HepG2 (cell line): ENCODE results near the gene WTAP. TPM values are rescaled to one million over a fixed set of nuclear protein-coding genes. Genes with fewer than 3 reads are reported as not detected.

Experiments
- BORCS8-MEF2B ChIP-seq: sonication (generic); formaldehyde crosslinking; IDR thresholded peaks from 2 replicates; pipeline ENCODE4 v1.8.0; 2022; ENCODE audit warnings: mild to moderate bottlenecking, missing genetic modification reagents
- EED ChIP-seq: sonication (generic); formaldehyde crosslinking; IDR thresholded peaks from 2 replicates; pipeline ENCODE4 v1.5.0; 2020; ENCODE audit warnings: mild to moderate bottlenecking, missing genetic modification reagents
- MAFG ChIP-seq: sonication (generic); formaldehyde crosslinking; IDR thresholded peaks from 2 replicates; pipeline ENCODE4 v1.5.1; 2020; ENCODE audit warnings: mild to moderate bottlenecking, missing genetic modification reagents
- SIX4 ChIP-seq: sonication (generic); formaldehyde crosslinking; IDR thresholded peaks from 2 replicates; pipeline ENCODE4 v1.4.0; 2020; ENCODE audit warnings: missing genetic modification reagents
- SOX6 ChIP-seq, 2 experiments: fragments of 450-650 bp in 1 of 2; sonication (generic) in 1 of 2; formaldehyde crosslinking in 1 of 2; IDR thresholded peaks; 2 replicates each; pipeline versions ENCODE4 v1.4.0 to v1.6.1; 2017 to 2020; ENCODE audit warnings: antibody characterized with exemption in 1 of 2, mild to moderate bottlenecking in 1 of 2, missing genetic modification reagents in 1 of 2
- TP53 ChIP-seq: sonication (generic); formaldehyde crosslinking; conservative IDR thresholded peaks from 2 replicates; pipeline ENCODE4 v1.4.0; 2020; ENCODE audit warnings: missing genetic modification reagents
- ZBTB42 ChIP-seq: sonication (generic); formaldehyde crosslinking; IDR thresholded peaks from 2 replicates; pipeline ENCODE4 v1.5.0; 2020; ENCODE audit warnings: mild to moderate bottlenecking, missing genetic modification reagents
- ZNF180 ChIP-seq: sonication (generic); formaldehyde crosslinking; IDR thresholded peaks from 2 replicates; pipeline ENCODE4 v1.4.0; 2020; ENCODE audit warnings: low read depth, missing genetic modification reagents, borderline replicate concordance
- ZNF354B ChIP-seq: sonication (generic); formaldehyde crosslinking; IDR thresholded peaks from 2 replicates; pipeline ENCODE4 v1.8.0; 2022; ENCODE audit warnings: mild to moderate bottlenecking, missing genetic modification reagents
- ZNF614 ChIP-seq: IDR thresholded peaks from 2 replicates; pipeline ENCODE4 v1.6.1; 2018; ENCODE audit warnings: missing biosample characterization, missing genetic modification reagents, inconsistent platforms, borderline replicate concordance
- ZNF615 ChIP-seq: sonication (generic); formaldehyde crosslinking; IDR thresholded peaks from 2 replicates; pipeline ENCODE4 v1.5.0; 2020; ENCODE audit warnings: mild to moderate bottlenecking, missing genetic modification reagents, borderline replicate concordance
- ZNF619 ChIP-seq: sonication (generic); formaldehyde crosslinking; IDR thresholded peaks from 2 replicates; pipeline ENCODE4 v1.4.0; 2020; ENCODE audit warnings: mild to moderate bottlenecking, missing genetic modification reagents
- polyA plus RNA-seq, 8 experiments: library from polyadenylated mRNA; depleted of rRNA in 3 of 8; stranded (reverse) in 7 of 8; unstranded in 1 of 8; fragments of >200 nt; fragmentation: Illumina TruSeq in 4 of 8; extraction: Trizol in 4 of 8; gene quantifications; 2 replicates each; pipeline versions ENCODE4 v1.2.1 to v1.2.3, GENCODE V29; 2011 to 2016; ENCODE audit warnings: low read depth in 4 of 8, missing spikeins in 1 of 8, mixed read lengths in 1 of 8; ENCODE audit not compliant: insufficient read depth in 1 of 8
- total RNA-seq, 5 experiments: library from RNA; depleted of rRNA; stranded (reverse); fragments of >200 nt; fragmentation: Illumina TruSeq; extraction: Trizol; gene quantifications; 2 replicates each; pipeline ENCODE4 v1.2.3, GENCODE V29; 2016; ENCODE audit warnings: low read depth in 1 of 5
- TF ChIP-seq, protein P1 (sequence below): sonication (generic); formaldehyde crosslinking; IDR thresholded peaks from 2 replicates; pipeline ENCODE4 v1.8.1; 2023; ENCODE audit warnings: missing genetic modification reagents, inconsistent platforms, borderline replicate concordance
- TF ChIP-seq, protein P2 (sequence below): sonication (generic); formaldehyde crosslinking; IDR thresholded peaks from 2 replicates; pipeline ENCODE4 v1.4.0; 2020; ENCODE audit warnings: missing genetic modification reagents, borderline replicate concordance
- TF ChIP-seq, protein P3 (sequence below), 2 experiments: sonication (generic) in 1 of 2; formaldehyde crosslinking in 1 of 2; IDR thresholded peaks; 2 replicates each; pipeline versions ENCODE4 v1.4.0 to v1.6.1; 2018 to 2020; ENCODE audit warnings: missing genetic modification reagents in 2 of 2, borderline replicate concordance in 1 of 2, low read depth in 1 of 2, mild to moderate bottlenecking in 1 of 2, missing biosample characterization in 1 of 2
- TF ChIP-seq, protein P4 (sequence below): IDR thresholded peaks from 2 replicates; pipeline ENCODE4 v1.6.1; 2016; ENCODE audit warnings: low read depth, borderline replicate concordance
- TF ChIP-seq, protein P5 (sequence below): sonication (generic); formaldehyde crosslinking; IDR thresholded peaks from 2 replicates; pipeline ENCODE4 v1.8.0; 2023; ENCODE audit warnings: mild to moderate bottlenecking, missing genetic modification reagents

WTAP gene
- total and polyA plus RNA-seq, 2 of the 13 experiments (the other 11 are each of a cell fraction or from before 2014, with no cell fraction given): 31.6 to 167 TPM

DNA sequence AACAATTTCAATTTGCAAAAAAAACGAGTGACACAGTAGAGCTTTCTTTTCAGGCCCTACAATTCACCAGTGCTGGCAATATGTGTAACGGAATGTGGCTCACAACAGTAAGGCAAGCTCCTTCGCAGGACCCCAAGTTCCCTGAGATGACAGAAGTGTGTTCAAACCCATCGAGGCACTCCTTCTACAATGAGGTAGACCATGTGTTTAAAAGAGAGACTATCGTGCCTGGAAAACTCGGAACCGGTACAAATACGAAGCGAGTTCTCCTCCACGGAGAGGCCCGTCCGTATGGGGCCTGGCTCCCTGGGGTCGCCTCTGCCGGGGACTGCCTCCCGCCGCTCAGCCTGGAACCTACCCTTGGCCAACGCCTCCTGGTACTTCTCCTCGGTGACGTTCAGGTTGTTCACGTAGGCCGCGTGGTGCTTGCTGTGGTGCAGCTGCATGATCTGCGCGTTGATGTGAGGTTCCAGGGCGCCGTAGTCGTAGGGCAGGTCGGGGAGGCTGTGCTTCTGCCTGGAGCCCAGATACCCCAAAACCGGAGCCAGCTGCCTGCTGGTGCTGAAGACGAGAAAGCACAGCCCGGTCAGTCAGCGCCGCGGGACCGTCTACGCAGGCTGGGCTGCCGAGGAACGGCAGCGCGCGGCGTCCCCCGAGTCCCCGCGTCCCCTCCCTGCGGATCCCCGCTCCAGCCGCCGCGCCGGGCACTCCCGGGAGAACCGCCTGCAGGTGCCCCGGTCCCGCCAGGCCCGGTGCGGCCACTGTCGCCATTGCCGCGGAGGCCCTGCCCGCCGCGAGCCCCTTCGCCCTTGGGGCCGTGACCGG, 34.8 kb upstream of the WTAP start (continued):
- TF ChIP-seq SIX4 (CRISPR knock-in tag) (peak; percentile 5; the same call in 1 of the 2 replicates), ZNF615 (CRISPR knock-in tag) (no peak), ZNF619 (CRISPR knock-in tag) (peak; percentile 54; the same call in 1 of the 2 replicates), ZNF180 (CRISPR knock-in tag) (peak; percentile 80; the same call in 1 of the 2 replicates), ZBTB42 (peak; percentile 17; the same call in 1 of the 2 replicates), EED (CRISPR knock-in tag) (0 out of 2 replicates have a peak, but pooled peaks have one; percentile 47), TP53 (CRISPR knock-in tag) (0 out of 2 replicates have a peak, but pooled peaks have one; percentile 86), BORCS8-MEF2B (CRISPR knock-in tag) (peak; percentile 2; the same call in 1 of the 2 replicates), SOX6 (IDR thresholded peaks at IDR 0.05) (no peak), SOX6 (CRISPR knock-in tag; IDR thresholded peaks at IDR 0.05) (no peak; the same call in 1 of the 2 replicates), MAFG (CRISPR knock-in tag) (0 out of 2 replicates have a peak, but pooled peaks have one; percentile 49), ZNF614 (CRISPR knock-in tag) (peak; percentile 17; the same call in 1 of the 2 replicates), ZNF354B (CRISPR knock-in tag) (peak; percentile 68; the same call in 1 of the 2 replicates)
- TF ChIP-seq, protein P1, sequence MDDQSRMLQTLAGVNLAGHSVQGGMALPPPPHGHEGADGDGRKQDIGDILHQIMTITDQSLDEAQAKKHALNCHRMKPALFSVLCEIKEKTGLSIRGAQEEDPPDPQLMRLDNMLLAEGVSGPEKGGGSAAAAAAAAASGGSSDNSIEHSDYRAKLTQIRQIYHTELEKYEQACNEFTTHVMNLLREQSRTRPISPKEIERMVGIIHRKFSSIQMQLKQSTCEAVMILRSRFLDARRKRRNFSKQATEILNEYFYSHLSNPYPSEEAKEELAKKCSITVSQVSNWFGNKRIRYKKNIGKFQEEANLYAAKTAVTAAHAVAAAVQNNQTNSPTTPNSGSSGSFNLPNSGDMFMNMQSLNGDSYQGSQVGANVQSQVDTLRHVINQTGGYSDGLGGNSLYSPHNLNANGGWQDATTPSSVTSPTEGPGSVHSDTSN (CRISPR knock-in tag): 0 out of 2 replicates have a peak, but pooled peaks have one; percentile 15
- TF ChIP-seq, protein P2, sequence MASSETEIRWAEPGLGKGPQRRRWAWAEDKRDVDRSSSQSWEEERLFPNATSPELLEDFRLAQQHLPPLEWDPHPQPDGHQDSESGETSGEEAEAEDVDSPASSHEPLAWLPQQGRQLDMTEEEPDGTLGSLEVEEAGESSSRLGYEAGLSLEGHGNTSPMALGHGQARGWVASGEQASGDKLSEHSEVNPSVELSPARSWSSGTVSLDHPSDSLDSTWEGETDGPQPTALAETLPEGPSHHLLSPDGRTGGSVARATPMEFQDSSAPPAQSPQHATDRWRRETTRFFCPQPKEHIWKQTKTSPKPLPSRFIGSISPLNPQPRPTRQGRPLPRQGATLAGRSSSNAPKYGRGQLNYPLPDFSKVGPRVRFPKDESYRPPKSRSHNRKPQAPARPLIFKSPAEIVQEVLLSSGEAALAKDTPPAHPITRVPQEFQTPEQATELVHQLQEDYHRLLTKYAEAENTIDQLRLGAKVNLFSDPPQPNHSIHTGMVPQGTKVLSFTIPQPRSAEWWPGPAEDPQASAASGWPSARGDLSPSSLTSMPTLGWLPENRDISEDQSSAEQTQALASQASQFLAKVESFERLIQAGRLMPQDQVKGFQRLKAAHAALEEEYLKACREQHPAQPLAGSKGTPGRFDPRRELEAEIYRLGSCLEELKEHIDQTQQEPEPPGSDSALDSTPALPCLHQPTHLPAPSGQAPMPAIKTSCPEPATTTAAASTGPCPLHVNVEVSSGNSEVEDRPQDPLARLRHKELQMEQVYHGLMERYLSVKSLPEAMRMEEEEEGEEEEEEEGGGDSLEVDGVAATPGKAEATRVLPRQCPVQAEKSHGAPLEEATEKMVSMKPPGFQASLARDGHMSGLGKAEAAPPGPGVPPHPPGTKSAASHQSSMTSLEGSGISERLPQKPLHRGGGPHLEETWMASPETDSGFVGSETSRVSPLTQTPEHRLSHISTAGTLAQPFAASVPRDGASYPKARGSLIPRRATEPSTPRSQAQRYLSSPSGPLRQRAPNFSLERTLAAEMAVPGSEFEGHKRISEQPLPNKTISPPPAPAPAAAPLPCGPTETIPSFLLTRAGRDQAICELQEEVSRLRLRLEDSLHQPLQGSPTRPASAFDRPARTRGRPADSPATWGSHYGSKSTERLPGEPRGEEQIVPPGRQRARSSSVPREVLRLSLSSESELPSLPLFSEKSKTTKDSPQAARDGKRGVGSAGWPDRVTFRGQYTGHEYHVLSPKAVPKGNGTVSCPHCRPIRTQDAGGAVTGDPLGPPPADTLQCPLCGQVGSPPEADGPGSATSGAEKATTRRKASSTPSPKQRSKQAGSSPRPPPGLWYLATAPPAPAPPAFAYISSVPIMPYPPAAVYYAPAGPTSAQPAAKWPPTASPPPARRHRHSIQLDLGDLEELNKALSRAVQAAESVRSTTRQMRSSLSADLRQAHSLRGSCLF (CRISPR knock-in tag): peak; percentile 61; the same call in 1 of the 2 replicates
- TF ChIP-seq, protein P3, sequence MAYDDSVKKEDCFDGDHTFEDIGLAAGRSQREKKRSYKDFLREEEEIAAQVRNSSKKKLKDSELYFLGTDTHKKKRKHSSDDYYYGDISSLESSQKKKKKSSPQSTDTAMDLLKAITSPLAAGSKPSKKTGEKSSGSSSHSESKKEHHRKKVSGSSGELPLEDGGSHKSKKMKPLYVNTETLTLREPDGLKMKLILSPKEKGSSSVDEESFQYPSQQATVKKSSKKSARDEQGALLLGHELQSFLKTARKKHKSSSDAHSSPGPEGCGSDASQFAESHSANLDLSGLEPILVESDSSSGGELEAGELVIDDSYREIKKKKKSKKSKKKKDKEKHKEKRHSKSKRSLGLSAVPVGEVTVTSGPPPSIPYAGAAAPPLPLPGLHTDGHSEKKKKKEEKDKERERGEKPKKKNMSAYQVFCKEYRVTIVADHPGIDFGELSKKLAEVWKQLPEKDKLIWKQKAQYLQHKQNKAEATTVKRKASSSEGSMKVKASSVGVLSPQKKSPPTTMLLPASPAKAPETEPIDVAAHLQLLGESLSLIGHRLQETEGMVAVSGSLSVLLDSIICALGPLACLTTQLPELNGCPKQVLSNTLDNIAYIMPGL (CRISPR knock-in tag; IDR thresholded peaks at IDR 0.05; ENCODE audit: borderline replicate concordance in 1 of 2, low read depth in 1 of 2): peak in 1 of 2 experiments; percentile 48; a peak in 1 of 4 replicates
- TF ChIP-seq, protein P4, sequence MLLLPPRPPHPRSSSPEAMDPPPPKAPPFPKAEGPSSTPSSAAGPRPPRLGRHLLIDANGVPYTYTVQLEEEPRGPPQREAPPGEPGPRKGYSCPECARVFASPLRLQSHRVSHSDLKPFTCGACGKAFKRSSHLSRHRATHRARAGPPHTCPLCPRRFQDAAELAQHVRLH (CRISPR knock-in tag): no peak
- TF ChIP-seq, protein P5, sequence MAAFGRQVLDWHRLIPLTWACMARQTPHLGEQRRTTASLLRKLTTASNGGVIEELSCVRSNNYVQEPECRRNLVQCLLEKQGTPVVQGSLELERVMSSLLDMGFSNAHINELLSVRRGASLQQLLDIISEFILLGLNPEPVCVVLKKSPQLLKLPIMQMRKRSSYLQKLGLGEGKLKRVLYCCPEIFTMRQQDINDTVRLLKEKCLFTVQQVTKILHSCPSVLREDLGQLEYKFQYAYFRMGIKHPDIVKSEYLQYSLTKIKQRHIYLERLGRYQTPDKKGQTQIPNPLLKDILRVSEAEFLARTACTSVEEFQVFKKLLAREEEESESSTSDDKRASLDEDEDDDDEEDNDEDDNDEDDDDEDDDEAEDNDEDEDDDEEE (CRISPR knock-in tag): peak; percentile 27; the same call in 1 of the 2 replicates
